Umbilical cord (tissue), 2 donors: ENCODE measurements around the gene LRRC3. TPM values are rescaled to one million over a fixed set of nuclear protein-coding genes. Genes with fewer than 3 reads are reported as not detected.
"Not testable (repeated sequence)": the region's sequence is repeated elsewhere in the genome, so short reads cannot be mapped to it uniquely, and the experiment has no call there.

ENCODE experiments used
- DNase-seq: peaks from one replicate; pipeline ENCODE4 v3.0.0-alpha.2; 2015; ENCODE audit warnings: low spot score
- total RNA-seq: library from RNA; depleted of rRNA; stranded (reverse); fragments of >200 nt; gene quantifications from one replicate; pipeline ENCODE4 v1.2.3, GENCODE V29; 2014; ENCODE audit warnings: low replicate concordance; ENCODE audit not compliant: insufficient read depth

The LRRC3 gene
- total RNA-seq, 1 donor from 2014 or later: 4.3 TPM

DNA sequence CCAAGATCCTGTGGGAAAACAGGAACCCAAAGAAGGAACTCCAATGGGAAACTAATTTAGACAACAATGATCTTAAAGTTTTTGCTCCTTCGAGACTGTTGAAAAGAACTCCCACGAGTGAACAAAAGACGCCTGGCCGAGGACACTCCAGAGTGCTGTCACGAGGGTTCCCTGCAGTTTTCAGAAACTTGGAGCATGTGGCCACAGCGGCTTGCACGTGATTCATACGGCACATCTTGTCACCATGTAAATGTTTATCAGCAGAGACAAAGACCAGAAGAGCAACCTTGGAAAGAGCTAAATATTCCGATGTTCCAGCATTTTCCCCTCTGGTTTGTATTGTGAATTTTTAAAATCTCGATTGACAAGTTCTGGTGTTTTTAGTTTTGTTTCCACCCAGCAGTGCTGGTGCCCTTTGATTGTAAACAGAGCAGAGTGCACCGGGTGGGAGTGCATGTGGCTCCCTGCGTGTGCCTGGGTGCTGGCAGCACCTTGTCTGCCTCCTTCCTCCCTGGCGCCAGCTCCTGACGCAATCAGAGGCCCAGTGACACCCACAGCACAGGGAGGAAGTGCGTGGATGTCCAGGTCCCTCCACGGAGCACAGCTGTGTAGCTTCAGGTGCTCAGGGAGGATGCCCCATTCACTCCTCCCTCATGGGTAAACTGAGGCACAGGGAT, 23.0 kb downstream of the LRRC3 start:
- DNase-seq: no peak

DNA sequence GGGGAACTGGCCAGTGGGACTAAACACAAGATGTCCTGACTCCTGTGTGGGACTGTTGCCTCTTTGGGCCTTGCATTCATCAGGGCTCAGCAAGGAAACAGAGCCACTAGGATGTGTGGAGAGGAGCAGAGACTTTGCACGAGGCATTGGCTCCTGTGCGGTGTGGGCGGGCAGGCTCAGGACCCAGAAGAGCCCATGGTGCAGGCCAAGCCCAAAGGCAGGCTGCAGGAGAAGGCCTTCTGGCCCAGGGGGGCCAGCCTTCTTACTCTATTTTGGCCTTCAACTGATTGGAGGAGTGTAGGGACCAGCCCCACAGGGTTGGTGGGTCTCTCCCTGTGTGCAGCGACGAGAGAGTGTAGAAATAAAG, 23.5 kb downstream of the LRRC3 start:
- no peak for DNase-seq

DNA sequence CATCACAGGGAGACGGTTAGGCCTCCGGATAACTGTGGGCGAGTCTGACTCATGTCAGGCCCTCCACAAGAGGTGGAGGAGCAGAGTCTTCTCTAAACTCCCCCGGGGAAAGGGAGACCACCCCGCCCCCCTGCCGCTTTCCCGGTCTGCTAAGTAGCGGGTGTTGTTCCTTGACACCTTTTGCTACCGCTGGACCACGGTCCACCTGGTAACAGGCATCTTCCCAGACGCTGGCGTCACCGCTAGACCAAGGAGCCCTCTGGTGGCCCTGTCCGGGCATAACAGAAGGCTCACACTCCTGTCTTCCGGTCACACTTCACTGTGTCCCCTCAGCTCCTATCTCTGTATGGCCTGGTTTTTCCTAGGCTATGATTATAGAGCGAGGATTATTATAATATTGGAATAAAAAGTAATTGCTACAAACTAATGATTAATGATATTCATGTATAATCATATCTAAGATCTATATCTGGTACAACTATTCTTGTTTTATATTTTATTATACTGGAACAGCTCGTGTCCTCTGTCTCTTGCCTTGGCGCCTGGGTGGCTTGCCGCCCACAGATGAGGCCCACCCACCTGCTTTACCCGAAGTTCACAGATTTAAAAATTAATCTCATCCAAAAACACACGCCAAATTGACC, 24.4 kb downstream of the LRRC3 start:
- DNase-seq: not testable (repeated sequence)

DNA sequence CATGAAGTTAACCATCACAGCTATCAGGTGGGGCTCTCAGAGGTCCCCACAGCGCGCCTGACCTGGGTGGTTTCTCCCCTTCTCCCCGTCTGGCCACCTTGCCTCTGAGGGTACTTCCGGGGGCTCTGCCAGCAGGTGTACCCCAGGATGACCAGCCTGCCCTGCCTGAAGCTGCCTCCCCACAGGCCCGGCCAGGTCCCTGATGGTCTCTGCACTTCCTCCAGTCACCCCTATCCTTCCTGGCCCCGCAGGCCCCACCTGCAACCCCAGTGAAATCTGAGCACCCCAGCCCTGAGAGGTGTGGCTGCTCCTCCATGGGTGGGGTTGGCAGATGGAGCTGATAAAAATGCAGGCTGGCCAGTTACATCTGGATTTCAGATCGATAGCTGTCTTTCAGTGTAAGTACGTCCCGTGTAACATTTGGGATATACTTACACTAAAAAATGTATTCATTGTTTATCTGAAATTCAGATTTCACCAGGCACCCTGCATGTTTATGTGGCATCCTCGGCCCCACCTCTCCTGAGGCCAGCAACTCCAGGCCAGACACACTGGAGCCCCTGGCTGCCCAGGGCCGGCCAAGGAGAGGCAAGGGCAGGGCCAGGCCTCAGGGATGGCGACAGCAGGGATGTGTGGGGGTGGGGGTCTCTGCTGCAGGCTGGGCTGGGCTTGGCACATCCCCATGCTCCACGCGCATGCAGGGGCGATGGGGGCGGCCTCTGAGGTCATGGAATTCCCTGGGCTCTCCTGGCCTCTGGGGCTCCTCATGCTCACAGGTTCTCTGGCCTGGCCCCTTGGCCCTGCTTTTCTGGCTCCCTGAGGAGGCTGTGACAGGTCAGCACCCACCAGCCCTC, 25.1 kb downstream of the LRRC3 start:
- DNase-seq: no peak

DNA sequence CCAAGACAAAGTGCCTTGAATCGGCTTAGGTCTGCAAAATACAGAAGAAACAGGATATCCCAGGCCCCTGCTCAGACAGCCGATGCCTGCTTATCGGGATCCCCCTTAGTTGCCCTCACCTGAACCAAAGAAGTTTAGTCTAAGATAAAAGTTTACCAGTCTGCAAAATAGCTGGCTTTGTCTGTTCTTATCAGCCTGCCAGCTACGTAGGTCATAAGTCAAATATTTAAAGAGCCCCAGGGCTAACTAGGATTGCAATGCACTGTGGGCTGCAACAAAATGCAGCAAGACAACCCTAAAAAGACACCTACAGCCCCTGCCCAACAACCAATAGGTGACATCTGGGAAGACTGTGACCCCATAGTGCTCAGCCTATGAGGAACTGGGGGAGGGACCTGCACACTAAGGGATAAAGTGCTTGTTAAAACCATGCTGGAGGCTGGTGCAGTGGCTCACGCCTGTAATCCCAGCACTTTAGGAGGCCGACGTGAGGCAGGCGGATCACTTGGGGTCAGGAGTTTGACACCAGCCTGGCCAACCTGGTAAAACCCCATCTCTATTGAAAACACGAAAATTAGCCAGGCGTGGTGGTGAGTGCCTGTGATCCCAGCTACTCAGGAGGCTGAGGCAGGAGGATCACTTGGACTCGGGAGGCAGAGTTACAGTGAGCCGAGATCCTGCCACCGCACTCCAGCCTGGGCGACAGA, 27.4 kb downstream of the LRRC3 start:
- no peak for DNase-seq

DNA sequence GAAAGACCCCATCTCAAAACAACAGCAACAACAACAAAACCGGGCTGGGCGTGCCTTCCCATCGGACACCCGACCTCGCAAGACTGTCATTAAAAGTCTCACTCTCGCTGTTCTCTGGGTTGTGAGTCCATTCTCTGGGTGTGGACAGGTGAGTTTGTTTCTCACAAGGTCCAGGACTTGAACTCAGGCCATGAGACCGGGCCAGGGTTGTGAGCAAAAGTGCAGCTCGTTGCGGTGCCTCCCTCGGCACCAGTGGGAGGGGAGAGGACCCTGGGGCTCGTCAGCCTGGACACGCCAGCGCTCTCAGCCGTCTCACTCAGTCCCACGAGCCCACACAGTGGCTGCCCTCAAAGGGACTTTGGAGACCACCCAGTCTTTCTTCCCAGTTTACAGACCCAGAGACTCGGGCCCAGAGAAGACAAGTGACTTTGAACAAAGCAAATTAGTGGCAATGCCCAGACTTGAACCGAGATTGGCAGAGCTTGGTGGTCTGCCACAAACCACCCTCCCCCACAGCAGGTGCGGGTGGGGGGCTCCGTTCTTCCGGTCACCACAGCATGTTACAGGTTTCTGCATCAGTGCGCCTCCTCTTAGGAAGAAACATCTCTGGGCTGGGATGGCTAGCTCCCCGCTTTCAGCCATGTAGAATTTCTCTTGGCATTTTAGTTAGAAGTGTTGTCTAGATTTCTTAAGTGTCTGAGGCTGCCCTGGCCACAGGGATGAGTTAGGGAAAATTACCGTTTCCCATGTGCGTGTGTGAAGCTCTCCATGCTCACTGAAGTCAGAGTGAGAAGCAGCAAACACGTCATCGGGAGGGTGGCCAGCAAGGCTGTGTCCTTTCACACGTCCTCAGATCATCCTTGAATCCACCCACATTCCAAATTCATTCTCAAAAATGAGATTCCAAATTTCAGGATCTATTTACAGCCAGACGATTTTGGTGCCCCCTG, 28.3 kb downstream of the LRRC3 start:
- no peak for DNase-seq

DNA sequence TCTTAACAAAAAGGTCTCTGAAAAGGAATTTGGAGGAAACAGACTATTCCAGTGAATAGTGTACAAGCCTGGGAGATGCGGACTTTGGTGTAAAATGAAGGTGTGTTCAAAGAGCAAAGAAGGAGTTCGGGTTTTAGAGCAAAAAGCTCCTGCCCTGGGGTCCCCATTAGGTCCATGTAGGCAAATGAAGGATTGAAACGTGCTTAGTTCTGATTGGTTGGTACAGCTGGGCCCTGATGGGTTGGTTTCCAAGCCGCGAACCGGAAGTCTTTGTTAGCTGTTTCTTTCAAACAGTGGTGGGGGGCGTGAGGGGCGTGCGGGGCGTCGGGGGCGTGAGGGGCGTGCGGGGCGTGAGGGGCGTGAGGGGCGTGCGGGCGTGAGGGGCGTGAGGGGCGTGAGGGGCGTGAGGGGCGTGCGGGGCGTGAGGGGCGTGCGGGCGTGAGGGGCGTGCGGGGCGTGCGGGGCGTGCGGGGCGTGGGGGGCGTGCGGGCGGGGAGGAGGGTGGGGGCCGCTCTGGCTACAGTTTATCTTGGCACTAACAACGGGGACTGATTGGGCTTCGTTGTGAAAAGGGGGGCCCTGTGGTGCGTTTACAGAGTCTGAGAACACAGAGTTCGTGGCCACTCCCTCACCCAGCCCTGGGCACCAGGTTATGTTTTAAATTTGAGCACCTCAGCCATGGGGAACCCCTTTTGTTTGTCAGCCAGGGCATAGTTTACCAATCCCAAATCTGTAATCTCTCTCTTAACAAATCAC, 29.4 kb downstream of the LRRC3 start:
- no peak for DNase-seq

DNA sequence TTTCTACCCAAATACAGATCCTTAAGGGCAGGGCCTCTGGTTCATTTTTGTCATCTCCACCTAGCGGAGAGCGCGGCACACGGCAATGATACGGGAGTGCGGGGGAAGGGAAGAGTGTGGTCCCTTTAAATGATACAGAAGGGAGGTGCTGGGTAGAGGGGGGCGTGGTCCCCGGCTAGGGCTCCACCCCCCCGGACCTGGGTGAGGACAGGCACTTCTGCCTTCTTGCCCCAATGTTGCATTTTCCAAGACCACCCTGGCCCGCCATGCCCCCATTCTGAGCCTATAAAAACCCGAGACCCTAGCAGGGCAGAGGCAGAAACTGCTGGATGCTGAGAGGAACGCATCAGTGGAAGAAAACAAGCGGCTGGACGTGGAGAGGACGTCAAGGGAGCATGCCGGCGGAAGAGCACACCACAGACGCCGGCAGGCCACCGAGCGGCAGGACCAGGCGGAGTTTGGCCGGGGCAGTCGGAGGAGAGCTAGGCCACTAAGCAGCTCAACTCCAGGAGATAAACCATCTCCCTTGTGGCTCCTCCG, 30.0 kb downstream of the LRRC3 start:
- no peak for DNase-seq

DNA sequence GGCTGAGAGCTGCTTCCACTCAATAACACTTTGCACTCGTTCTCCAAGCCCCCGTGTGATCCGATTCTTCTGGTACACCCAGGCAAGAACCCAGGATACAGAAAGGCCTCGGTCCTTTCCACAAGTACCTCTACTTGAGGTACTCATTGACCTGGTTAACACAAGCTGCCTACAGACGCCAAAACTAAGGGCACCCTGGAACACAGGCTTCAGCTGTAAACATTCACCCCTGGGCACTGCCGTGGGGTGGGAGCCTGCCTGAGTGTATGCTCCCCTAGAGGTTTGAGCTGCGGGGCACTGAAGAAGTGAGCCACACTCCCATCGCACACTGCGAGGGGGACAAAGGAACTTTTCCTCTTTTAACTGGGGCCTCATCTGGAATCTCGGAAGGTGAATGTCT, 30.5 kb downstream of the LRRC3 start:
- no peak for DNase-seq

DNA sequence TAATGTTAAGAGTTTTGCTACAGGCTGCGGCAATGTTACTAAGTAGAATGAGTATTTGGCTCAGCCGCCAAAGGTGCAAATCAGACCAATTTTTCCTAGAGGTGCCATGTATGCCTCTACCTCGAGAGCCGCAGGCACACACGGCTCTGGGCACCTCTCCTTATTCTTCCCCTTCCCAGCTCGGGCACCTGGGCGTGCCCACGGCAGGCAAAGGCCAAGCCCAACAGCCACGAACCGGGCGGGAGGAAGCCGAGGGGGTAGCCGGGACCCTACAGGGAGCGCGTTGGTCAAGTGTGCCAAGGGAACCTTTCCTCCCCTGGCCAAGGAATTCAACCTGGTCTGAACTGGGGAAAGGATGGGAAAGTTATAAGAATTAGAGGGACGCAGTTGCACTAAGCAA, 31.0 kb downstream of the LRRC3 start:
- no peak for DNase-seq

DNA sequence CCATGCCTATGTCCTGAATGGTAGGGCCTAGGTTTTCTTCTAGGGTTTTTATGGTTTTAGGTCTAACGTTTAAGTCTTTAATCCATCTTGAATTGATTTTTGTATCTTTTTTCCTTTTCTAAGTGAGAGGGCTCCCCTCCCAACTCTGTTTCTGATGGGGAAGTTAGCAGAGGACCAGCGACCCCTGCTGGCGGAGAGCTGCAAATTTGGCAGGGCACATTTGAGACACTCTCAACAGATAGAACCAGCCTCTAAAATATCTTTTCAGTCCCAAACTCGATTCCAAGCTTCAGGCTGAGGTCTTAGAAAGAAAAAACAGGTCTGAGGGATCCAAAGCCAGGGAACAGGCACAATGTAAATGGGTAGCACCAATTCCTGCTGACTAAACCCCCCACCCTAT, 32.5 kb downstream of the LRRC3 start:
- no peak for DNase-seq

DNA sequence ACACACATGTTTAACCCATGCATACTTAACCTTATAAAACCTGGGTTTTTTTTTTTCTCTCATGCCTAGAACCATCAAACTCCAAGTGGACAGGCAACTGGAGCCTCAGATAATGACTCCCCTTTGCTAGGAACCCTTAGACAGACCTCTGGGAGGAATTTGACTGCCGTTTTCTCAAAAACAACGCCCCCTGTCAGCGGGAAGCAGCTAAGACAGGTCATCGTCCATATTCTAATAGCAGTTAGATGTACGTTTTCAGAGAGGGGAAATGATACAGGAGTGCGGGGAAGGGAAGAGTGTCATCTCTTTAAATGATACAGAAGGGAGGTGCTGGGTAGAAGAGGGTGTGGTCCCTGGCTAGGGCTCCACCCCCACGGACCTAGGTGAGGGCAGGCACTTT, 34.7 kb downstream of the LRRC3 start:
- DNase-seq: no peak

DNA sequence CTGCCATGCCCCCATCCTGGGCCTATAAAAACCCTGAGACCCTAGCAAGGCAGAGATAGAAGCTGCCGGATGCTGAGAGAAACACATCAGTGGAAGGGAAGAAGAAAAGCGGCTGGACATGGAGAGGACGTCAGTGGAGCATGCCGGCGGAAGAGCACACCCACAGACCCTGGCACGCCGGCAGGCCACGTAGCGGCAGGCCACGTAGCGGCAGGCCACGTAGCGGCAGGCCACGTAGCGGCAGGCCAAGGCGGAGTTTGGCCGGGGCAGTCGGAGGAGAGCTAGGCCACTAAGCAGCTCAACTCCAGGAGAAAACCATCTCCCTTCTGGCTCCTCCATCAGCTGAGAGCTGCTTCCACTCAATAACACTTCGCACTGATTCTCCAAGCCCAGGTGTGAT, 35.1 kb downstream of the LRRC3 start:
- no peak for DNase-seq

DNA sequence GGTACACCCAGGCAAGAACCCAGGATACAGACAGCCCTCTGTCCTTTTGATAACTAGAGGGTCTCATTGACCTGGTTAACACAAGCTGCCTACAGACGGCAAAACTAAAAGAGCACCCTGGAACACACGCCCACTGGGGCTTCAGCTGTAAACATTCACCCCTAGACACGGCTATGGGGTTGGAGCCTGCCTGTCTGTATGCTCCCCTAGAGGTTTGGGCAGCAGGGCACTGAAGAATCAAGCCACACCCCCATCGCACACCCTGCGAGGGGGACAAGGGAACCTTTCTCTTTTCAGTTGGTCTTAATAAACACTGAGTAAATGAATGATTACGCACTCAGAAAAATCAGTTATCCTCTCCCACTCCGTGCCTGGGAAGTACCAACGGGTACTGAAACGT, 35.5 kb downstream of the LRRC3 start:
- no peak for DNase-seq

DNA sequence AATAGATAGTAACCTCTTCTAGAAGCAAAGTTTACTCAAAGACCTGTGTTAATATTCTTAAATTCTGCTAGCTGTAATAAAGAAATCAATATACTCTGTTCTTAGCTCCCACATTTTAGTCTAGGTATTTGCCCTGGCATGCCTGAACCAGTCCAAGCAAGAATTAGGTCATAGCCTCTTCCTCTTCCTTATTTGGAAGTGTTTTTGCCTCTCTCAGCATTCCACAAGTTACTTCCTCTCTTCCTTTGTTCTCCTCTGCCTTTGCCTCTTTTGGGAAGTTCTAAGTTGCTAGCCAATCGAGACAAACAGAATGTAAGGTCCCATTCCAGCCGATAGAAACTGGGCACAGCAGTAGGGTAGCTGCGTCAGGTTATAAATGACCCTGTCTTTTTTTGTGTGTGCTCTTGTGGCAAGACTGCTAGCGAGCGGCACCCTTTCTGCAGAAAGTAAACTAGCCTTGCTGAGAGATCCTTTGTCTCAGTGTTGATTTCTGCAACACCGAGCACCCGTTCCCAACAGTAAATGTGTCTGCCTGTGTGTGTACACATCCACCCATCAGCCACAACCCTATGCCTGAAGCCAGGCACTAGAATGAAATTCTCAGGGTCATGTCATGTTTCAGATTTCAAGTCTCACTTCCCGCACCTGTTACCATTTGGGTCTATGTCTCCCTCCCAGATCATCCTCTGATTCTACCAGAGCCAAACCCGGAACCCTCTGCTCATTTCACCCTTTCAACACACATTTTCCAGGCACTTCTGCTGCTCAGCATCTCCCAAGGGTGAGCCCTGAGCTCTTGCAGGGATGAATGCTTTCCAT, 37.5 kb downstream of the LRRC3 start:
- DNase-seq: no peak

DNA sequence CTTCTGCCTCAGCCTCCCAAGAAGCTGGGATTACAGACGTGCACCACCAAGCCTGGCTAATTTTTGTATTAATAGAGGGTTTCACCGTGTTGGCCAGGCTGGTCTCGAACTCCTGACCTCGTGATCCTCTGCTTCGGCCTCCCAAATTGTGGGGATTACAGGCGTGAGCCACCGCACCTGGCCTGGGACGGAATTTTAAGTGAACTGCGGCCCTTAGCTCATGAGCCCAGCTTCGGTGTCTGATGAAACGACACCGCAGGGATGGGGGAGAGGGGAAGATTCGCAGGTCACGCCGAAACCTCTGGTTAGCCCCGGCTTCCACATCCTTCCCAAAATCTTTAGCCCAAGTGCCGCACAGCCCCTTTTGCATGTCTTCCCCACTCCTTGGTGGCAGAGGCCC, 39.1 kb downstream of the LRRC3 start:
- no peak for DNase-seq

DNA sequence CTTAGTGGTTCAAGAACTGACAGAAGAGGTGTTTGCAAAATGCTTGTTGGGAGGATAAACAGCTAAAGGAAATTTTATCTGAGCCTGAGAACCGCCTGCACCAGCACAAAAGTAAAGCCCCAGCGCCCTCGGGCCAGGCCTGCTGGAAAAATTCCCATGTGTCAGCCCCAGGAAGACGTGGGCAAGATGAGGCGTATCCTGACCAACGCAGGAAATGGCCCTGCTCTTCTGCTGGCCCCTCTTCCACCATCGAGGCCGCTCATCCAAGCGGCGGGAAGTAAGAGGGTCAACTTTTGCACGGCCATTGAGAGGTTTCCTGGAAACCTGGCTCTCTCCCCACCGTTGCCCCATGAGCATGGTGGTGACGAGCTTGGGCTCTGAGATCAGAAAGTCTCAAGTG, 39.6 kb downstream of the LRRC3 start:
- DNase-seq: no peak

DNA sequence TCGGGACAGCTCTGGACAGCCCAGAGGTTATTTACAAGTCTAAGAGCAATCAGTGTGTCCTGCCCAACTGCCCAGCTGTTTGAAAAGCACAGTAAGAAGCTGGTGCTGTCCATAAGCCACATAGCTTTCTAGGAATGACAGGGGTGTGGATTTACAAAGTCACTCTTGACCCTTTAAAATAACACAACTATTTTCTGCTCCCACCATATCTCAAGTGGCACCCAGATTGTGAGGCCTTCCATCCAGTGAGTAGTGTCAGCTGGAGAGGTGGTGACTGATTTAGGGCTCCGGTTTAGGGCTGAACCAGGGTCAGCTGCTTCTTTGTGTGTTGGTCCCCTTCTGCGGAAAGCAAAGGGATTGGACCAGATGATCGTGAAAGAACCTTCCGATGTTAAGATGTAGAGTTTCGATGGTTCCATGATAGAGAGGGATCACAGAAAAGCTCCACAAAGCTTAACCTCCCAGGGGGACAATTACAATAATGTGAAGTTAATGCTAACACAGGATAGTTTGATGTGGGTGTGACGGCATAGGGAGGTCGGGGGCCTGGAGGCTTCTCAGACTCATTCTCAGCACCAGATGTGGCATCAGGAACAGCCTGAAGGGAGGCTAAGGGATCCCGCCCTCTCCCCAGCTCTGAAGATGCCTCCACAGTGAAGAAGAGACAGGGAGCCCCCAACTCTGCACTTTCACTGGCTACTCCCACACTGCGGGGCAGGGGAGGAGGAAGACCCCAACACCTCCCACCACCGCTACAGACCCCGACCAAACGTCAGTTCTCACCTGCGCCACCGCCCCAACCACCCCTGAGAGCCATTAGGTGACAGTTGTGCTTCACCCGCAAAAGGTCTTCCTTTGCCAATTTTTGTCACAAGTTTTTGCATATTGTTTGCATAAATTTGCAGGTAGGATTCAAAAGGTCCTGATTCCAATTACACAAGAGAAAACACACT, 40.6 kb downstream of the LRRC3 start:
- no peak for DNase-seq
